Measurements from ENCODE around the gene LMAN1.

LMAN1 gene, protein sequence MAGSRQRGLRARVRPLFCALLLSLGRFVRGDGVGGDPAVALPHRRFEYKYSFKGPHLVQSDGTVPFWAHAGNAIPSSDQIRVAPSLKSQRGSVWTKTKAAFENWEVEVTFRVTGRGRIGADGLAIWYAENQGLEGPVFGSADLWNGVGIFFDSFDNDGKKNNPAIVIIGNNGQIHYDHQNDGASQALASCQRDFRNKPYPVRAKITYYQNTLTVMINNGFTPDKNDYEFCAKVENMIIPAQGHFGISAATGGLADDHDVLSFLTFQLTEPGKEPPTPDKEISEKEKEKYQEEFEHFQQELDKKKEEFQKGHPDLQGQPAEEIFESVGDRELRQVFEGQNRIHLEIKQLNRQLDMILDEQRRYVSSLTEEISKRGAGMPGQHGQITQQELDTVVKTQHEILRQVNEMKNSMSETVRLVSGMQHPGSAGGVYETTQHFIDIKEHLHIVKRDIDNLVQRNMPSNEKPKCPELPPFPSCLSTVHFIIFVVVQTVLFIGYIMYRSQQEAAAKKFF

DNA sequence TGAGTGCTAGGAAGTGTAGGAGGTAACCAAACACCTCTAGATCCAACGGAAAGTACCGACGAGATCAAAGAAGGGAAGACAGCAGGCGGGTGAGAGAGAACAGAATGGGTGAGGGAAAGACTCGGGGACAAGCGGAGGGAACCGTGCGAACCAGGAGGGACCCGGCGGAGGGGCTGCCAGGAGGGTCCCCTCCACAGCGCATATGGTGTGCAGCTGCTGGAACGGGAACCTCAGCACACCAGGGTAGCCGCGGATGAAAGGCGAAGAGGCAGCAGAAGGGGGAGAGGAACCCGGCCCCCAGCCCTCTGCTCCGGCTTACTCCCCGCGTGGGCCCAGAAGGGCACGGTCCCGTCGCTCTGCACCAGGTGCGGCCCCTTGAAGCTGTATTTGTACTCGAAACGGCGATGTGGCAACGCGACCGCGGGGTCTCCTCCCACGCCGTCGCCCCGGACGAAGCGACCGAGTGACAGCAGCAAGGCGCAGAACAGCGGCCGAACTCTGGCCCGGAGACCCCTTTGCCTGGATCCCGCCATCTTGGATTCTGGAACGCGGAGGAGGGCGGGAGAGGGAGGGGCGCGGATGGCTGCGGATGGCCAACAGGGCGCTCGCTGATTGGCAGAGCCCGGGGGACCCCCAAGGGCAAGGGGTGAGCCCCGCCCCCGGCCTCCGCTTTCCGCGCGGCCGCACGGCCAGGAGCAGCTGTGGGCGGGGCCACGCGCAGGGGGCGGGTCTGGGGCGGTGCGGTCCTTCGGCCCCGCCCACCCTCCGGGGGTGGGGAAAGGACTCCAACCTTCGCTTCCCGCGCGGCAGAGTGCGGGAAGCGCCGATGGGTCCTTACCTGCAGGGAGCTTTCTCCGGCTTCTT, at the start of gene LMAN1:
TSS of gene LMAN1 (minus strand) at position 554 of the 864 bp plus-strand sequence. CDS start at position 533, 21 bp downstream.
- peak; percentile 91 to 92 for DNase-seq (ENCODE audit: low read depth in 2 of 2)

DNA sequence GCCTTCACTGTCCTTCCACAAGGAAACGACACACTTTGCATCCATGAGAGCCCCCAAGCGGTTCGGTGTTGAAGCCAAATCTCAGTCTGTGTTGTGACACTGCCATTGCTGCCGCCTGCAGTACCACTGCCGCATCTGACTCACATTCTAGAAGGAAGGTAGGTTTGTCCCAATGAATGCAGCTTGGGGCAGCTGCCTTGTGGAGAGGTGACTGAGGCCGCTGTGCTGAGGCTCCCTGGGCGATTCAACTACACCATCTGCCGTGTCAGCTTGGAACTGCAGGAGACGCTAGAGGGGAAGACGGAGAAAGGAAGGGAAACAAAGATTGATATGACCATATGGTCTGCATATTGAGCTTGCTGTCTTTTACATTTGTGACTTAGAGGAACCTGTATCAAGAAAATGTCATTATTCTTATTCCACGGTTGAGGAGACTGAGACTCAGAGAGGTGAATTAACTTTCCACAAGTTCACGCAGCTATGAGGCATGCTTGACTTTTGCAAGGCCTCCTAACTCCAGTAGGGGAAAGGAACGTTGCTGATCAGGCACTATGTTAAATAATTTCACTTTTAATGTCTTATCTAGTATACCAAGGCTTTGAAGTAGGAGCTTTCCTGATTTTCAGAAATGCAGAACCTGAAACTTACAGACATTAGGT, 43.5 kb upstream of the LMAN1 start:
- DNase-seq (ENCODE audit: low read depth in 2 of 2): peak; percentile 42 to 45

DNA sequence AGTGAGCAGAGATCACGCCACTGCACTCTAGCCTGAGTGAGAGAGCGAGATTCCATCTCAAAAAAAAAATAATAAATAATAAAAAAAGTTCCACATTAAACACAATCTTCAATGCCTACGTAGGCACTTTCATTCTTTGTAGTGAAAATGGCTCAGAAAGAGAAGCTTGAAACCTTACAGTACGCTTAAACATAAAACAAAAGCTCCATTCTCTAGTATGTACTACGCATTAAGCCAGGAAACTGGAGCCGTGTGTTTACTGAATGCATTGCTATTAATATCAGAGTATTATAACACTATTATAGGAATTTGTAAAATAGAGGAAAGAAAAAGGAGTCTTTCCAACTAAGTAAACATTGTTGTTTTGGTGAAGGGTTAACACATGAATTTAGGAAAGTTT, 41.3 kb upstream of the LMAN1 start:
- DNase-seq (ENCODE audit: low read depth in 2 of 2): no peak

DNA sequence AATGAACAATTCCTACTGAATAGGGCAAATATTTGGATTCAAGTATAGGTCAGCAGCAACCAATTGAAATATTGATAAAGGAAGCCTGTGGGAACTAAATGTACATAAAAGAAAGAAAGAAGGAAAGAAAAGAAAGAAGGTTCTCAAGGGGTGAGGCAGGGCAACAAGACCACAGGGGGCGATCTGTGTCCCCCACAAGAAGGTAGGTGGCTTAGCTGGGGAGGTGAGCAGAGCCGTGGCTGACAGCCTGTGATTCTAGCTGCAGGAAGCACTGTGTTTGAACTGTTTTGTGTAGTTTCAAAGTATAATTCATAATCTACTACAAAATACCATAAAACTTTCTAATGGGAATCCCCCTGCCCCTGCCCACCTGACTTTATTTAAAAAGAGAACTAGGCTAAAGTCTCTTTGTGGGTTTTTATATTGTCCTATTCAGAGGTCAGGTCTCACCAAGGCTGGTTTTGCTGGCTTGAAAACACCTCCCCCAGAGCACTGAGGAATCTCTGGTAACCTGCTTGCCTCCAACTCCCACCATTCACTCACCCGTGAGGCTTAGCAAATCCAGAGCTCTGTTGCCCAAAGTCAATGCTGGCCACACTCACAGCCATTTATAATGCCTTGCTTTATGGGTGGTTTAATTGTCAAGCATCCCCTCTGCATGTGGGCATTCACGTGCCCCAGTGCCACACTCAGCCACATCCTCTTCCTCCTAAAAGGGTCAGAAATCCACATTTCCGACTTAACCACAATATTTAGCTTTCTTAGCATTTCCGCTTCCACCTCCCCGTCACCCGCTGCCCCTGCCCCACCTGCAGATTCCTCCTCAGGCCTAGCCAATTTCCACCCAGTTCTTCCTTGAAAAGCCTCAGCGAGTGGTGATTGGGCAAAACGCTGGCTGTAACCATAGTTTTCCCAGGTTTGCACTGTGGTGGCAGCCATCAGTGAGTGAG, 36.4 kb upstream of the LMAN1 start:
- DNase-seq (ENCODE audit: low read depth in 2 of 2): no peak

DNA sequence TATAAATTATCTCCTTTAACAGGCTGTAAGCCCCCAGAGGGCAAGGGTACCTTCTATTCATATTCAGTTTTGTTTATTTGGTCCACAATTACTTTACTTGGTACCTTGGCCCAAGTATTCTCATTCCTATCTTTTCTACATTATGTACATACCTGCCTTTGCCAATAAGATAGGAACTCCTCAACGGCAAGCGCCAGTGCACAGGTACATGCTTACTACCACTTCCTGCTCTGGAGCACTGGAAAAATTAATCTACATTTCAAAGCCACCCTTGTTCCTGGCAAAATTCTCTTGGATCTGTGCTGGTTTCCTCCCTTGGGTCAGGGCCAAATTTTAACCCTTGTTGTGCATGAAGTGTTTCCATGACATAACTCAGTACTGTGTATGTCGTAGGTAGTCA, 34.3 kb upstream of the LMAN1 start:
- no peak for DNase-seq (ENCODE audit: low read depth in 2 of 2)

DNA sequence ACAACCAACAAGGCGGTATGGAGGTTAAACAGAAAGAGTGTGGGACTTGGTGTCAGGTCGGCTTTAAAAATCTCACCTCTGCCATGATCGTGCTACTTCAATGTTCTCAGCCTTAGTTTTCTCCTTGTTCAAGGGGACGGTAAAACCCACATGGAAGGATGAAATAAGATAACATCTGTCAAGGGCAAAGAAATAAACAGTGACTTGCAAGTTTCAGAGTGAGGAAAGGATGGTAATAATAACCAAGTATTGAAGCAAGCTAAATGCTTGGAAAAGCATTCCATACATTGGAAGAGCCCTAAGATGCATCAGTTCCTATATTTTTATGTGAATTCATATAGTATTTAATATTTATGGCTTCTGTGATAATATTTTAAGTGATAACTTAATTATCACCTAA, 29.8 kb upstream of the LMAN1 start:
- DNase-seq (ENCODE audit: low read depth in 2 of 2): no peak

DNA sequence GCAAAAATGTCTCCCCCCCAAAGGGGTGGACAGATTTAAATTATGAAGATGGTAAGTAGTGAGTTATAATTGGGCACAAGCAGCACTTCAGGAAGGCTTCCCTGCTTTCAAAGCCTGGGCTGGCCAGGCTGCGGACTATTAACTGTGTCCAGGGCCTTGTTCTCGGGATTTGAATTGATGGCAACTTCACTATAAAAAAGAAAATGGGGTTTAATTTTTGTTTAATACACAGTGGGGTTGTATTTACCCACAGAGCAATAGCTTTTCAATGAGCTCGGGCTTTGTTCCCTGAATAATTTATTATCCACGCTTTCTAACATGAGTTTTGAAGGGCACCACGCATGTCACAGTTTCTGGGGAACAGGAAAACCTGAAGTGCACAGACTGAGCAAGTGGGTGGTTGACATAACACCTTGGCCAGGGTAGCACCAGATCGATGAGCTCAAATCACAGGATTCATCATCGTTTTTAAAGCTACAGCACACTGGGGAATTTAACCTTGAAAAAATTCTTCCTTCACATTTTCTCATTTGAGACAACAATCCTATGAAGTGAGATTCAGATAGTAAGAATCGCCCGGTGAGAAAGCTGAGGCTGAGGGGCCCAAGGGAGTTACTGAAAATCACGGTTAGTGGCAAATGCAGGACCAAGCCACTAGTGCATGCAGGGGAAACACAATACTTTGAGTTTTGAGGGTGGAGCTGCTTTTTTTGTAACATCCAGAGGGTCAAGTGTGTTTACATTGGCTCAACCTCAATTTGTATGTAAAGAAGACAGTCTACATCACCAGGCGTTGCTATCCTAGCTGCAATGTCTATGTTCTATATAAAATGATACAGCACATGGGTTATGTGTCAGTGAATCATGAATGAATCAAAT, 28.9 kb upstream of the LMAN1 start:
- no peak for DNase-seq (ENCODE audit: low read depth in 2 of 2)

DNA sequence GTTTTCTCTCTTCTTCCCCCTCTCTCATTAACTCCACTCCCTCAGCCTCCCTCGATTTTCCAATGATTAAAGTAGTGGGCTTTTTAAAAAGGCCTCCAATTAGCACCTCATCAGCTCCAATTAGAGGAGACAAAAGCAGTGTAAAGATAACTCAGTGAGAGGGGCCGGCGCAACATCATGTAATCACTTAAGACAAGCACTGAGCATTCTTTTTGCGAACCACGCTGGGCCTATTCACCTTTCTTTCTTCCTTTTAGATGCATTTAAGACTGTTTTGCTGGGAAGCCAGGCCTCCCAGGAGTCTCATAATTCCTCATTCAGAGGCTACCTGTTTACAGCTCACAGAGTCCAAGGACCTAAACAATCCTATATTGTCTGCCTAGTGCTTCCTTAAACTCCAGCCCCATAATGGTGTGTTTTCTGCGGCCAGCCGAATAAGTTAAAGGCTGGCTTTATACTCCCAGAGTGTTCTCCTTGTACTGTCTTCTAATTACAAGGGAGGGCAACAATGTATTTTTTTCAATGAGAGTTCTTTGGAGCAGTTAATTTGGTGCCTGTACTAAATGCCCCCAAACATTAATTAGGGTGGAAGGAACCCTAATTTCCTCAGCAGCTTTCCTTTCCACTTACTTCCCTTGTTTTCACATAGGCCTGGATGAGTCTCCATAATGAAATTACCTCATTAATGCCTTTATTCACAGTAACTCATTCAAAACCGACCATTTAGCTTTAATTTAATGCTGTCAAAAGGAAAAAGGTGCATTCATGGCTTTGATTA, 28.0 kb upstream of the LMAN1 start:
- no peak for DNase-seq (ENCODE audit: low read depth in 2 of 2)

DNA sequence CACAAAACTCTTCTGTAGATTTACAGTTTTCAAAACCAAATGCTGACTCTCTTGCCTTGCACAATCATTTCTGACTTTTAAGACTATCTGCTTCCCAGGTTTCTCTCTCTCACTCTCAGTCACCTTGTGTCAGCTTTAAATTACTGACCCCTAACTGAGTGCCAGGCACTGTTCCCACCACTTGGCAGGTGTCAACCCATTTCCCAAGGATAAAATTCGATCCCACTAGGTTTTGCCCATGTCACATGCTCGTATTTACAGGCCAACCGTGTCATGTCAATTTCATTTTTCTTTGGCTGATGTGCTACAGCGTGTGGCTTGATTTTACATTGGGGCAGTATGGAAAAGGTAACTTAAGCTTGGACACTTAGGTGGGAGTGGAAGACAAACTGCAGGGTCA, 26.1 kb upstream of the LMAN1 start:
- DNase-seq (ENCODE audit: low read depth in 2 of 2): no peak

DNA sequence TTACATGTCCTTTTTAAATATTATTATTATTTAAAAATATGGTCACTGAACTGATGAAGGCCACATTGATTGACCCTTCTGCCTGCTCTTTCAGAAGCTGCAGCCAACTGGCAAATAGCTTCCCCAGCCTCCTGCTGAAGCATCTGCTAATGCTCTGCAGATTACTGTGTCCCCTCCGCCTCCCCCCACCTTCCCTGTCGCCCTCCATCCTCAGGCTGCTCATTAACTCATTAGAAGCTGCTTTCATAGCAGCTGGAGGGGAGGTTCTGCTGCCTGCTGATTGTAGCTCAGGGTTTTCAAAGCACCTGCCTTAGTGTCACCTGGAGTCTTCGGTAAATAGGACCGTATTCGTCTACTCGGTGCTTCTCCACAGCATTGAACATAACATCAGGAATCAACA, 24.8 kb upstream of the LMAN1 start:
- DNase-seq (ENCODE audit: low read depth in 2 of 2): no peak

DNA sequence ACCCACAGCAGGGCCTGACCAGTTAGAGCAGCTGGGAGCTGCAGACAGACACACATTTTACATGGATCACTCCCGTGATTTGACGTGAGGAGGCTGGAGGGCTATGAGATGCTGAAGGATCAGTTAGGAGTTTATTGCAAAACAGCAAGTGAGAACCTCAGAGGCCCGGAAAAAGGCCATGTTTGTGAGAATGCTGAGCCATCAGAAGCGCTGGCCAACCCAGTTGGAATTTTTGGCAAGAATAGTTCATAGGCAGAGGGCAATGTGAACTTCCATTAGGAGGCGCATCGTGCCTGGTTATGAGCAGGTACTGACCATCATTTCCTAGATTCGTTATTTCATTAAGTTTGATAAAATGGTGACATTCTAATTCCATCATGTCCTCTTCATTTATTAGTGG, 23.3 kb upstream of the LMAN1 start:
- DNase-seq (ENCODE audit: low read depth in 2 of 2): no peak

DNA sequence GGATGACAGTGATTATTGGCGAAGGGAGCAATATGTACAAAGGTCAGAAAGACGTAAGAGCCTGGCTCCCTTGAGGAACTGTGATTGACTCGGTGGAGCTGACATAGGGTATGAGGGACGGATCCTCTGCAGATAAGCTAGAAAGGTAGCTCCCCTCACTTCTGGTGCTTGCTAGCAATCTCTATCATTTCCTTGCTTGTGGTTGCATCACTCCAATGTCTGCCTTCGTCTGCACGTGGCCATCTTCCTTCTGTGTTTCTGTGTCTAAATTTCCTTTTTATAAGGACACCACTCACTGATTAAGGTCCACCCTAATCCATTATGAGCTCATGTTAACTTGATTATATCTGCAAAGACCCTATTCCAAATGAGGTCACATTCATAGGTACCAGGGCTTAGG, 22.9 kb upstream of the LMAN1 start:
- DNase-seq (ENCODE audit: low read depth in 2 of 2): no peak

DNA sequence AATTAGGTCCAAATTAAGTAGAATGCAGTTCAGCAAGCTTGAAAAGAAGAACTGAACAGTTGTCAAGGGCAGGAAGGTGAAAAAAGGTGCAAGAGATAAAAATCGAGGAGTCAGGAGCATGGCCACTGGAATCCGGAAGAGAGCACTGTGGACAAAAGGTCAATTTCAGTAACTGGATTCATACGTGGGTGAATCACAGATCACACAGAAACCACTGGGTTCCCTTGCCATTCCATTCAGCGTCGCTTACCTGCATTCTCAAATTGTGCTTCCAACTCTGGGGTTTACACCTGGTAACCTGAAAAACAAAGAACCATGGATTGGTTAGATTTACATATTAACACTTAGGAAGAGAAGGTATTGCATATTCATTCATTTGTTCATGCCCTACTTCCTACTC, 21.6 kb upstream of the LMAN1 start:
- DNase-seq (ENCODE audit: low read depth in 2 of 2): no peak

DNA sequence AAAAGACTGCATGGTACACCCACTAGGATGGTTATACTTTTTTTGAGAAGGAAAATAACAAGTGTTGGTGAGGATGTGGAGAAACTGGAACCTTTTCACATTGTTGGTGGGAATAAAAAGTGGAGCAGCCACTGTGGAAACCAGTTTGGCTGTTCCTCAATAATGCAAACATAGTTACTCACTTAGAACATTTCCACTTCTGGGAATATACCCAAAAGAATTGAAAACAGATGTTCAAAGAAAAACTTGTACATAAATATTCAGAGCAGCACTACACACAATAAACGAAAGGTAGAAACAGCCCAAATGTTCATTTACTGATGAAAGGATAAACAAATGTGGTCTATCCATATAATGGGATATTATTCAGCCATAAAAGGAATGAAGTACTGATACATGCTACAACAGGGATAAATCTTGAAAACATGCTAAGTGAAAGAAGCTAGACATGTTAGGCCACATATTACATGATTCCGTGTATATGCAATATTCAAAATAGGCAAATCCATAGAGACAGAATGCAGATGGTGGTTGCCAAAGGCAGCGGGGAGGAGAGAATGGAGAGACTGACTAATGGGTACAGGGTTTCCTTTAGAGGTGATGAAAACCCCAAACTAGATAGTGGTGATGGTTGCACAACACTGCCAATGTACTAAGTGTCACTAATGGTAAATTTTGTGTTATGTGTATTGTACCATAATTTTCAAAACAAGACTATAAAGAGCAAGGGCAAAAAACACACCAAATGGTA, 20.9 kb upstream of the LMAN1 start:
- DNase-seq (ENCODE audit: low read depth in 2 of 2): peak; percentile 48 to 57

DNA sequence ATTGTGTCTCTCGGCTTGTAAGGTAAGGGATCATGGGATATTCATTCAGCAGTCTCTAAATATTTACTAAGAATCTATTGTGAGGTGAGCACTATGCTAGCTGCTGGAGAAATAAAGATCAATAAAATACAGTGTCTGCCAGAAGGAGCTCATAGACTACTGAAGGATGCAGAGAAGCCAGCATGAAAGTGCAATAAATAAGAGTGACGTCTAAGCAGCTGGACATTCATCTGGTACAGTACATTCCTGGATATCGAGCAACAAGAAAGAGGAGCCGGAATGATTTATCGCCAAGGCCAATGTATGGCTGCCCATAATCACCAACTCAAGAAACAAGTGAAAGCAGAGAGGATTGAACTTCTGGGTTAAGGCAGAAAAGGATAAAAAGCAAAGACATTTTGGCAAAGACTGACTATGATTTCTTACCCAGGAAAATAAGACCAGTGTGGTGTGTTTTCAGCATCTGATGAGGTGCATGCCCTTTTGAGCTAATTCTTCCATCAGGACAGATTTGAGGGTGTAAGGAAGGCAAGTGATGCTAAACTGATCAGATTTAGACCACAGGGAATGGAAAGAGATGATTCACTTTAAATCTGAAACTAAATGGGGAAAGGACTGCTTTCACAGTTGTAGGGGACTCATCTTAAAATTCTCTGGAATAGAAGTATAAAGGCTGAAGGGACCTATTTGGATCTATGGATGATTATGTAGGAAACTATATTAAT, 18.7 kb upstream of the LMAN1 start:
- no peak for DNase-seq (ENCODE audit: low read depth in 2 of 2)

DNA sequence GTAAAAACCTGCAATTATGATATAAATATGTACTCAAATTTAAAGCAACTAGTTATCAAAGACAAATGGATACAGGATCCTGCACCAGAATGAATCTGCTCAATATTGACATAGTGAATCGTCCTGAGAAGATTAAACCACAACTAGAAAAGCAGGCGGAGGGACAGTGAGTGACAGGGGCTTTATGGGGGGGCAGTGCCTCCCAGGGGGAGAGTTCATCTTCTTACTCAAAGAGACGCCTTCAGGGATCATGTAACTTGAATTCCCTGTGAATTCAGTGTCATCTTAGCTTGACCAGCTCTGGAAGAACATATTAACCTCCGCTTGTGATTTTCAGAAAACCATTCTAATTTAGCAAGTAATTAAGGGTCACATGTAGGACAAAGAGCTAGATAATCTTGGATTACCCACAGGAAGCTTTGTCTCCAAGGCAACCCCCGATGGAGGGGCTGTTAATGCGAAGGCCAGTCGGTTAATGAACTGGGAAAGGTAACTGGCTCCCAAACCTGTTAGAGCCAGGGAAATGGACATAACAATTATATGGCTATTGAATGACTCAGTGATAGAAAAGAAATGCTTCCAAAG, 17.4 kb upstream of the LMAN1 start:
- DNase-seq (ENCODE audit: low read depth in 2 of 2): no peak

DNA sequence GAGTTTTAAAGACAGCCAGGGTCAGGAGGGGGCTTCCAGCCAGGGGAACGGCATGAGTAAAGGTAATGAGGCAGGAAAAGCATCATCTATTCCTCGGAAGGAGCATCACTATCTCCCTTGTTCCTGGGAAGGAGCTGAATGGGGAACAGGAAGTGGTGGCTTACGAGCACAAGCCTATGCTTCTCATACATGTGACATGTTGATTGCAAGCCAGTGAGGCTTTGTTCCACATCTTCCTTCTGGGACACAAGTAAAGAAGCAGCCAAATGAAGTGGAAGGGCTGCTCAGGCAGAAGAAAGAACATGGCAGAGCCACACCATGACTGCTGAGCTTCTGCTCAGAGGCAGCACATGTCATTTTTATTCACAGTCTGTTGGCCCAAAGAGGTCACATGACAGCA, 15.1 kb upstream of the LMAN1 start:
- no peak for DNase-seq (ENCODE audit: low read depth in 2 of 2)

DNA sequence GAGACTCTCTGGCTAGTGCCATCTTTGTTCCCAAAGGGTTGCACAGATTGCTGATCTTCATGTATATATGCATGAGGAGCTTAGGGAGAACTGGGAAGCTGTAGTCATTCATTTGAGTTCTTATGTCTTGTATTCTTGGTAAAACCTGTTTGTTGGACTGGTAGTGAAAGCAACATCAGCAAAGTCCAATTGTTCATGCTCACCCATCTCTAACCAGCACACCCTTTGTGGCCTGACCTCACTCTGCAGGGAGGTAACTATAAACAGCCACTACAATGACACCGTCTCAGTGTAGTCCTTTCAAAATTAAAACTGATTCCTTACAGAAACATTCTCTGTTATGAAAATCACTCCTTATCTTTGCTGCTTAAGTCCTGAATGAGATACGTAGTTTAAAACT, 13.9 kb upstream of the LMAN1 start:
- DNase-seq (ENCODE audit: low read depth in 2 of 2): no peak
